Heart left ventricle (tissue), 16 donors: ENCODE results near the gene NUP50. TPM values are rescaled to one million over a fixed set of nuclear protein-coding genes. Genes with fewer than 3 reads are reported as not detected.
"Not testable (repeated sequence)": the region's sequence is repeated elsewhere in the genome, so short reads cannot be mapped to it uniquely, and the experiment has no call there.

Experiments used
- ATAC-seq, 4 donors: fragments of 200-7000 bp; cut with Tn5 transposase; one replicate each; pipeline ENCODE4 v1.9.1; 2020 to 2022; ENCODE audit warnings: moderate library complexity in 4 of 4, mild to moderate bottlenecking in 3 of 4, moderate number of reproducible peaks in 1 of 4
- DNase-seq, 5 donors: peaks; one replicate each; pipeline ENCODE4 v3.0.0-alpha.2; 2020
- H3K27ac ChIP-seq, 12 donors: fragments of 200-600 bp; sonication (generic) in 4 of 12; one replicate each; pipeline versions ENCODE4 v1.5.0 to v1.8.0; 2016 to 2022; ENCODE audit warnings: mild to moderate bottlenecking in 2 of 12
- H3K27me3 ChIP-seq, 9 donors: fragments of 200-600 bp; sonication (generic) in 2 of 9; one replicate each; pipeline versions ENCODE4 v1.5.1 to v1.8.0; 2016 to 2022; ENCODE audit warnings: mild to moderate bottlenecking in 3 of 9
- H3K36me3 ChIP-seq, 9 donors: fragments of 200-600 bp; sonication (generic) in 2 of 9; one replicate each; pipeline versions ENCODE4 v1.5.0 to v1.8.0; 2018 to 2022; ENCODE audit warnings: mild to moderate bottlenecking in 2 of 9
- H3K4me1 ChIP-seq, 12 donors: fragments of 200-600 bp; sonication (generic) in 4 of 12; one replicate each; pipeline versions ENCODE4 v1.5.0 to v1.8.0; 2016 to 2022; ENCODE audit warnings: mild to moderate bottlenecking in 3 of 12
- H3K4me3 ChIP-seq, 12 donors: fragments of 200-600 bp; sonication (generic) in 4 of 12; one replicate each; pipeline versions ENCODE4 v1.5.0 to v1.8.0; 2017 to 2022; ENCODE audit warnings: mild to moderate bottlenecking in 9 of 12, moderate library complexity in 4 of 12
- H3K9me3 ChIP-seq, 12 donors: fragments of 200-600 bp; sonication (generic) in 4 of 12; one replicate each; pipeline versions ENCODE4 v1.5.0 to v1.8.0; 2016 to 2022; ENCODE audit warnings: mild to moderate bottlenecking in 1 of 12
- CTCF ChIP-seq, 12 donors: fragments of 200-600 bp; sonication (generic) in 4 of 12; IDR thresholded peaks; one replicate each; pipeline versions ENCODE4 v1.5.0 to v1.8.0; 2018 to 2022; ENCODE audit warnings: antibody characterized with exemption in 12 of 12, mild to moderate bottlenecking in 5 of 12
- POLR2A ChIP-seq, 2 donors: fragments of 450-650 bp; IDR thresholded peaks; one replicate each; pipeline ENCODE4 v1.6.1; 2017; ENCODE audit warnings: antibody characterized with exemption in 2 of 2, mild to moderate bottlenecking in 2 of 2, moderate library complexity in 2 of 2
- WGBS, 4 donors: extraction: QIAGEN DNeasy Blood & Tissue Kit in 2 of 4; methylation state at CpG; one replicate each; pipeline versions ENCODE4 v1.1.5 to v1.1.7; 2013 to 2018; 5-methylcytosine and 5-hydroxymethylcytosine counted together
- intact Hi-C, 10 donors: fragments of 100-400 bp; cut with DNase I; formaldehyde crosslinking; loops; one replicate each; pipeline versions ENCODE4 v1.11.1 to v1.14.2; 2022
- polyA plus RNA-seq, 2 donors: library from polyadenylated mRNA; stranded (reverse); fragments of 200-250 nt; gene quantifications; one replicate each; pipeline ENCODE4 v1.2.3, GENCODE V29; 2013
- total RNA-seq, 9 donors: library from RNA; depleted of rRNA in 2 of 9; stranded (reverse); fragments of >200 nt in 2 of 9; fragmentation: NEBNext Ultra II Directional in 3 of 9; extraction: Animal tissue kit (Norgen Biotek cat#: 25700) in 3 of 9; gene quantifications; one replicate each; pipeline versions ENCODE4 v1.1.0 to v1.2.4, GENCODE V29; 2016 to 2023
- donor health status: ischemic (EF 13 %, LVEDD 7.1; RV severe dilation, severe dysfunction).
- donor health status: healthy with polysubstance abuse.
- donor health status: DM: no; HTN: yes; CAD: no.
- donor health status: DM: no; HTN: no; CAD: no.
- donor health status: ischemic (EF 25% LVEDD 6.9; RV normal size, moderate dysfunction).
- donor health status: ischemic (EF 25% LVEDD 5.7; RV mildly dilated, moderate dysfunction).
- donor health status: healthy.
- donor health status: DM: yes; HTN: yes; CAD: no.
- donor health status: ischemic (EF 35%, LVEDD 5.7; RV mildly dilated, moderate dysfunction).
- donor health status: nonischemic (EF 11% LVEDD 7.7; RV severe dilation, severe dysfunction).
- donor health status: DM: yes; HTN: yes; CAD: no.
- donor health status: PGD.
- donor health status: ischemic (EF 29% LVEDD 5.4; RV normal size, mild dysfunction).
- donor health status: nonischemic (EF 23%, LVEDD 6.1; RV moderate dilation, normal function).

NUP50 gene
- total and polyA plus RNA-seq, 11 donors: 5.8 to 42.6 (median 14.1) TPM

DNA sequence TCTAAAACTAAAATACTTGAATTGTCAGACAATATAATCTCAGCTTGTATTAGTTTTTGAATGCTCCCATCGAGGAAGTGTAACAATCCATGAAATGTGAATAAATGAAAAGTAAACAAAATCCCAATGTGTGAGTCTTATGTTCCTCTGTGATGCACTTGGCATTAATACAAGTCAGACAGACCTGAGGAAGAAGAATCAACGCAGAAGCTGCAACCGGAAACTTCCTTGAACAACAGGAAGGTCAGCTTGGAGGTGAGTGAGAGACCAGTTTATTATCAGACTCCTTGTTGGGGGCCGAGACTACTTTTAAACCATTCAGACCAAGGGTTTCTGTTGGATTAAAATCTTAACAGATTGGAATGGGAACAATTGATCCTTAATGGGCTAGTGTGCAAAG lies 24.2 kb downstream of the NUP50 start:
- ATAC-seq (no peak), DNase-seq (no peak)
- 50 to 73% (median 63%) methylated on average over 4 of the region's 4 CpGs for WGBS, 4 donors
- no peak overlapping the region for H3K27ac ChIP-seq
- H3K4me1 ChIP-seq: peaks cover 0 to 6% (median 0%) of the 10 kb centered on the region in 12 donors
- intact Hi-C loops: loop anchor here in 1 of 10 donors (10.0 kb wide), 1 partner anchor 47 kb away; no protein-coding TSS in a partner anchor
- no peaks in the 10 kb centered on the region for H3K9me3 ChIP-seq
- no peaks in the 10 kb centered on the region for H3K27me3 ChIP-seq
- peaks cover 0 to 71% (median 34%) of the 10 kb centered on the region in 9 donors for H3K36me3 ChIP-seq
- TF ChIP-seq POLR2A (IDR thresholded peaks at IDR 0.05): no peak
- no peak for TF ChIP-seq CTCF (IDR thresholded peaks at IDR 0.05)
- no peak overlapping the region for H3K4me3 ChIP-seq

DNA sequence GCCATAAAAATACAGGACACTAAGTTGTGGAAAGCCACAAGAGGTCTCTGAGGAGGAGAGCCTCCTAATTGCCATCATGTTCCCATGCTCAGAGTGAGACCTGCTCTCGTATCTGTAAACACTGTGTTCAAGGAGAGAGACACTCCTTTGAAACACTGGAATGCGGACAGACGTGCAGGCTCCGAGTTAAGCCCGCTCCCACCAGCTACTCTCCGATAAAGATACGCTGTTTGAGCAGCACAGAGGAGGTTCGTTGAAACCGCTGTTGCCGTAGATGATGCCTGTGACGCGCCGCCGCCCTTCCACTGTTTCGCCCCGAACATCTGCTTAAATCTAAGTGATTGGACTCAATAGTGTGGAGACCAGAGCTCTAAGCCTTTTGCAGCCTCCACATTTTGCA lies 25.1 kb downstream of the NUP50 start:
- H3K9me3 ChIP-seq: no peaks in the 10 kb centered on the region
- no peak for DNase-seq
- H3K4me1 ChIP-seq: peaks cover 0 to 12% (median 0%) of the 10 kb centered on the region in 12 donors
- peaks cover 0 to 63% (median 25%) of the 10 kb centered on the region in 9 donors for H3K36me3 ChIP-seq
- no peak overlapping the region for H3K27ac ChIP-seq
- WGBS, 4 donors: 67 to 84% (median 71%) methylated on average over 16 of the region's 16 CpGs
- ATAC-seq: no peak
- TF ChIP-seq POLR2A (IDR thresholded peaks at IDR 0.05): no peak
- TF ChIP-seq CTCF (IDR thresholded peaks at IDR 0.05): no peak
- no peak overlapping the region for H3K4me3 ChIP-seq
- intact Hi-C loops: loop anchor here in 1 of 10 donors (10.0 kb wide), 1 partner anchor 46 kb away; no protein-coding TSS in a partner anchor
- H3K27me3 ChIP-seq: no peaks in the 10 kb centered on the region

- Histone ChIP-seq H3K4me1 (peaks cover 0 to 12% (median 0%) of the 10 kb centered on the region in 12 donors), H3K4me3 (no peak overlapping the region), H3K27me3 (no peaks in the 10 kb centered on the region), H3K9me3 (no peaks in the 10 kb centered on the region), H3K27ac (no peak overlapping the region), H3K36me3 (peaks cover 0 to 47% (median 11%) of the 10 kb centered on the region in 9 donors)
- intact Hi-C loops: no loop called here
- ATAC-seq (no peak), DNase-seq (no peak)
- TF ChIP-seq CTCF (IDR thresholded peaks at IDR 0.05): no peak
- TF ChIP-seq POLR2A (IDR thresholded peaks at IDR 0.05): no peak
- WGBS, 4 donors: 84 to 95% (median 92%) methylated on average over 4 of the region's 4 CpGs
These were observed 26.6 kb downstream of the NUP50 start for GRCh38 chr22:45190202-45190872.

DNA sequence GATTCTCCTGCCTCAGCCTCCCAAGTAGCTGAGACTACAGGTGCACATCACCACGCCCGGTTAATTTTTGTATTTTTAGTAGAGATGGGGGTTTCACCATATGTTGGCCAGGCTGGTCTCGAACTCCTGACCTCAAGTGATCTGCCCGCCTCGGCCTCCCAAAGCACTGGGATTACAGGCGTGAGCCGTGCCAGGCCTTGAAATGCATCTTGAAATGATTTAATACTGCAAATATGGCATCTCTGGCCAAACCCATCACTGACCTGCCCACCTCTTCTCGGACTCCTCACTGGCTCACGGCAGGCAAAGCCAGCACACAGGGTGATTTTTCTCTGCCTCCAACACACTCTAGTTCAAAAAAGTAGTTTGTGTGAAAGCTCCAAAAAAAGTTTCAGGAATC lies 28.0 kb downstream of the NUP50 start:
- H3K4me3 ChIP-seq, intact Hi-C loops, H3K27ac ChIP-seq, ATAC-seq, DNase-seq, H3K27me3 ChIP-seq, H3K9me3 ChIP-seq: not testable (repeated sequence)
- peaks cover 0 to 43% (median 9%) of the 10 kb centered on the region in 9 donors for H3K36me3 ChIP-seq
- peaks cover 0 to 12% (median 0%) of the 10 kb centered on the region in 12 donors for H3K4me1 ChIP-seq
- 83 to 94% (median 87%) methylated on average over 9 of the region's 9 CpGs for WGBS, 4 donors
